ENCODE results near the gene PMAIP1.
"Not testable (repeated sequence)": the region's sequence is repeated elsewhere in the genome, so short reads cannot be mapped to it uniquely, and the experiment has no call there.

Gene PMAIP1

DNA sequence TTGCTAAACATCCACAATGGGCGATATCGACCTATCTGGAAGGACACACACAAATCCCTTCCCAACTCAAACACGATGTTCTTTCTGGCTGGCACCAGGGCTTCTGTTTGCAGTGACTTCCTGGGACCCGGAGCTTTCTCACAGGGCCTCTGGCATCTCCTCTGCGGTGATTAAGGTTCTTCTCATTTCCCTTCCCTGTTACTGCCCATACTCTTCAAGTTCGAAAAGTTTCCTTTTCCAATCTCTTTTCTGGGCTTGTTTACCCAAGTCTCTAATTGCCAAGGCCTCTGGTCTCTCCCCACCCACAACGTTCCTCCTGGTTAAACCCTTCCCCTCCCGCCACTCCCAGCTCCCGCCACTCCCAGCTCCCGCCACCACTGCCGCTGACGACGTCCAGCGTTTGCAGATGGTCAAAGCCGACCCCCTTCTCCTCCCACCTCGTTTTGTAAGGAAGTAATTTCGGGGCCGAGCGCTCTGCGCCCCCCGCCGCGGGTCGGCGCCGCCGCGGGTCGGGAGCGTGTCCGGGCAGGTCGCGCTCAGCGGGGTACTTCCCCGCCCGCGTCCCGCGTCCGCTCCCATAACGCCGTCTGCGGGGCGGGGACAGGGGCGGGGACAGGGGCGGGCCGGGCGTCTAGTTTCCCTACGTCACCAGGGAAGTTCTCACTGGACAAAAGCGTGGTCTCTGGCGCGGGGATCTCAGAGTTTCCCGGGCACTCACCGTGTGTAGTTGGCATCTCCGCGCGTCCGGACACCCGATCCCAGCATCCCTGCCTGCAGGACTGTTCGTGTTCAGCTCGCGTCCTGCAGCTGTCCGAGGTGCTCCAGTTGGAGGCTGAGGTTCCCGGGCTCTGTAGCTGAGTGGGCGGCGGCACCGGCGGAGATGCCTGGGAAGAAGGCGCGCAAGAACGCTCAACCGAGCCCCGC lies at the start of gene PMAIP1:
Gene PMAIP1 (plus strand): TSS at position 699 of the 924 bp plus-strand sequence. CDS start 182 bp downstream, at position 881.
- DNase-seq (ENCODE audit: low read depth in 2 of 2) = peak; percentile 74 to 81

DNA sequence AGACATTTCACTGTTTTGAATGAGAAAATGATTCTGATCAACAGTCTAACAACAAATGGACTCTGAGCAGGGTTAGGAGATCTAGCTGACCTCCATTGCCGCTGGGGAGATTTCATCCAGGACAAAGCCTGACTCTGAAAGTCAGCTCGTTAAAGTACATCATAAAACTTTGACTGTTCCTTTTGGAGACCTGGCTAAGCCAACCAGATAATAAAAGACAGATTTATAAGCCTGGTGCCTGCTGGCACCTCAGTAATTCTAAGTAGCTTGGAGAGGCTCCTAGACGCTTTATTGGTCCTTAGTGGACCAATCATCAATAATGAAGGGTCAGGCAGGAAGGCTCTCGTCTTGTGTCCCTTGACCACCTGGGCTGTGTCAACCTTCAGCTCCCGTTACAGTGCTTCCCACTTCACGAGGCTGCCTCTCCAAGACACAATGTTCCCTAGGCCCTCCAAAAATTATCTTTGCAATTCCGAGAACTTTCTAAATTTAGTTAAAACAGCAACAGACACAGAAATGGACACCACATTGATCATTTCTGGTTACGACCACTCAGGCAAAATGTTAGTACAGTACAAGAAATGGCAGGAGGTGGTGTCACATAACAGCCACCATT lies 47.9 kb upstream of the PMAIP1 start:
- no peak for DNase-seq (ENCODE audit: low read depth in 2 of 2)

DNA sequence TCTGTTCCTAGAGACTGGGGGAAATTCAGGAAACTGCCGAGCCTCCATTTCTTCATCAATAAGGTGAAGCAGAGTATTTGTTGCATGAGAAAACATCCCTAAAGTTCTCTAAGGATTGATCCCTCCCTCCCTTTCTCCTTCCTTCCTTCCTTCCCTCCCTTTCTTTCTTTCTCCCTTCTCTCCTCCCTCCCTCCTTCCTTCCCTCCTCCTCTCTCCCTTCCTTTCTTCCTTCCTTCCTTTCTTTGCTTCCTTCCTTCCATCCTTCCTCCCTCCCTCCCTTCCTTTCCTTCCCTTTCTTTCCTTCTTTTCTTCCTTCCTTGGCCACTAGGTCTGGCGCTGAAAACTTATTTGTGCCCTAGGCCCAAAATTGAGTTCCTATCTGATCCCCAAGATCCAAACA lies 47.2 kb upstream of the PMAIP1 start:
- no peak for DNase-seq (ENCODE audit: low read depth in 2 of 2)

DNA sequence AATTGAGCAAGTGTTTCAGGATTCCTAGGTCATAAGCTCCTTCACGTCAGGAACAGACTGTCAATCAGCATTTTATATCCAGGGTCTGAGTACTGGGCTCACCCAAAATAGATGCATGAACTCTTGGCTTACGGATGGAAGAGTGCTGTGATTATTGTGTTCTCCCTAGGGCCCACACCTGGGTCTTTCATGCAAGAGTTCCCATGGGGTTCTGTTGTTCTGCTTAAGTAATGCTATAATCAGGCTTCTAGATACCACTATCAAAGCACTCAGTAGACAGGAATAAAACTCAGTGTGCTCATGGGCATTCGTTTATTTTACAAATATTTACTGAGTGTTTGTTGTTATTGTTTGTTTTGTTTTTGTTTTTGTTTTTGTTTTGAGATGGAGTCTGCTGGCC lies 46.4 kb upstream of the PMAIP1 start:
- DNase-seq (ENCODE audit: low read depth in 2 of 2) = no peak

DNA sequence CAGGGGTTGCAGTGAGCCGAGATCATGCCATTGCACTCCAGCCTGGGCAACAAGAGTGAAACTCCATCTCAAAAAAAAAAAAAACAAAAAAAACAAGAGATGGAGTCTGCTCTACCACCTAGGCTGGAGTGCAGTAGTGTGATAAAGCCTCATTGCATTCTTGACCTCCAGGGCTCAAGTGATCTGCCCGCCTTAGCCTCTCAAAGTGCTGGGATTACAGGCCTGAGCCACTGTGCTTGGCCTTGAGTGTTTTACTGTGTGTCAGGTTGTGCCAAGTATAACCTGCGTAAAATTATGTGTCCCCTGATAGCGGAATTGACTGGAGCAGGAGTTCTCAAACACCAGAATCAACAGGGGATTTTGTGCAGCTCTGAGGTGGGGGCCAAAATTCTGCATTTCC lies 45.8 kb upstream of the PMAIP1 start:
- DNase-seq (ENCODE audit: low read depth in 2 of 2) = not testable (repeated sequence)

DNA sequence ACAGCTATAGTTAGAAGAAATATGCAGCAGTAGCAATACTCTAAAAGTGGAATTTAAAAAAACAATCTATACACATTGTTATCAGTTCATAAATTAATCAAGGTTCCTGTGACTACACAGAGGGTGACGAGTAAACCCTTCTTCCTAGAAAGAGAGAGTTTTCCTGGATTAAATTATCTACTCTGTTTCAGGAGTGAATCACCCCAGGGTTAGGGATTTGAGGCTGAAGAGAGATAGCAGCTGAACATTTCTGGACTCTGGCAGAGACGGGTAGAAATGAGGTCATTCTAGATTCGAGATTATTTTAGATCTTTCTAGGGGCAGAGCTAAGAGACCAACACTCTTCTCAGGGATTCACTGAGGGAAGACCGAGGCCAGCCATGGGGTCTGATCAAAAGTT lies 38.8 kb upstream of the PMAIP1 start:
- no peak for DNase-seq (ENCODE audit: low read depth in 2 of 2)

DNA sequence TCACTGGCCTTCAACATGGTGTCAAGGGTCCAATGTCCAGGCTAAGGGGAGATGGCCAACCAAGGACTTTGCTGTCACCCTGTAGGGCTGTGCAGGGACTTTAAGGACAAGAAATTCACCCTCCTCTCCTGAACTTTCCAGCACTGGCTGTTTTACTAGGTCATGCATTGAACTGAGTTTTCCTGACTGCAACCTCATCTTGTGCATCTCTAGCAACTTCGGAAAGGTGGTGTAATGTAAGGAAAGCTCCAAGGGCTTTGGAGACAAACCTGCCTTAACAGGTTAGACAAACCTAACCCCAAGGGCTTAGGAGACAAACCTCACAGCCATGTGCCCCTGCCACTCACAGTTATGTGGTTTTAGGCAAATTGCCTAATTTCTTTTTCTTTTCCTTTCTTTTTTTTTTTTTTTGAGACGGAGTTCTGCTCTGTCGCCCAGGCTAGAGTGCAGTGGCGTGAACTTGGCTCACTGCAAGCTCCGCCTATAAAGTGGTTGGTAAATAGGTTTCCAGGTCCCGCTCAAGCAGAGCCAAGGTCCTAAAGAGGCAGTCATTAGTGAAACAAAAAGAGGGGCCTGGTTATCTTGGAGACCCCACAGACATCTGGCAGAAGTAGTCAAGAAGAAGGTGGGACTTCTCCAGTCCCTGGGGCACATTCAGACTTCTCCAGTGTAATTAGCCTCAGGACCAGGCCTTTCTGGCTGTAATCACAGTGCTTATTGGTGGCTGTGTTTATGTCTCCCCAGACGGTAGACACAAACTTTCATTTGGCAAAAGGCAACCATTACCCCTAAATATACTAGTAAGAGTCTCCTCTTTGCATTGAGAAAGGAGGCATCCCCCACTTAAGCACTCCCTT lies 37.6 kb upstream of the PMAIP1 start:
- no peak for DNase-seq (ENCODE audit: low read depth in 2 of 2)

DNA sequence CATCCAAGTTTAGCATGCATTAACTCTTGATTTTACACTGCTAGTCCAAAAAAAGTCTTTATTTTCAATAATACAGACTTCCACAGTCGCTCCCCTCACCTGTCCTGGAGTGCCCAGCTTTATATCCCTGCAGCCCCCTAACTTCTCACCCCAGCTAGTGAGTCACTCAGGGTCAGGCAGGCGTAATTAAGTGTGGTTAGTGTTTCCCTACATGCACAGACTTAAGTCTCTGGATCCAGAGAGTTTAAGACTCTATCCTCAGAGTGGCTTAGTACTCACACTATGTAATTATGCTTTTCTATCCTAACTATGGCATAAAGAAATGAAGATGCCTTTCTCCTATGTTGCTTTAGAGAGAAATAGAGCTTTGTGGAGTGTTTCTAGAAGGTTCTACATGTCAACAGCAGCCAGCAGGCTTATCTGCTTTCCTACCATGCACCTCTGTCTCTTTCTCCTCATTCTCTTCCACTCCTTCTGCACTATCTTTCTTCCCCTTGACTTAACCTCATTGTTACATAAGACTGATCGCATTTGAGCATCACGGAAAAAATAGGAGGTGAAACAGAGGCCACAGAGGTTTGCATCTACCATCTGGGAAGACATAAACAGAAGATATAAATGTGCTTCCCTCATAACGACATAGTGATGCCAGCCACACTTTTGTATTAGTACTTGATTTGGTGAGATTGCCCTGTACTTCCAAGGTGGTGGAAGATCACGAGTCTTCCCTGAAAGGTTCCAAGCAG lies 34.4 kb upstream of the PMAIP1 start:
- no peak for DNase-seq (ENCODE audit: low read depth in 2 of 2)

DNA sequence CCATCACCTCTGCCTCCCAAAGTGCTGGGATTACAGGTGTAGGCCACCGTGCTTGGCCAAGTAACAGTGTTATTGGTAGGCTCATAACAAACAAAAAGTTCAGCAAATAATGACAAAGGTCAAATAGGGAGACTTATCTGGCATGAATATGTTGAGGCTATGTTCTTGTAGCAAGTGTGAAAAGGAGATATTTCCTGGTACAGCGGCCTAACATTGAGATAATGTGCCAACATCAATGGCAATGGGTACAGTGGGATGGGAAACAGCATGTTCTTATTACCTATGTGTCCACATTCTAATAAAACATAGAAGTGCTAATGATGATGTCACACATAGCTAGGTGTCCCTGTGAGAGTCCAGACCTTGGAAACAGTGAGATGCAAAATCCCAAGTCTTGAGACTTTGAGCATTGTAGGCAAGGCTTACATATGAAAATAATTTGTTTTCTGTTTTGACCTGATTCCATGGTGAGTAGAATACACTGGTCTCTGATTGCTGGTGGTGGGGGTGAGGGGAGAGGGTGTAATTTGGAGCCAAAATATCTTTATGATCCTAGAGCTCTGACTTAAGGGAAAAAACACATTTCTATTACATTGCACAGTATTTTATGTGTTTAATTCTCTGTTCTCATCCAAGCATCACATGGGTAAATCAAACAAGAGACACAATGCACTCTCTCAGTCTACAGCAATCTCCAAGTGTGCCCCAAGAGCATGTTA lies 33.1 kb upstream of the PMAIP1 start:
- no peak for DNase-seq (ENCODE audit: low read depth in 2 of 2)

DNA sequence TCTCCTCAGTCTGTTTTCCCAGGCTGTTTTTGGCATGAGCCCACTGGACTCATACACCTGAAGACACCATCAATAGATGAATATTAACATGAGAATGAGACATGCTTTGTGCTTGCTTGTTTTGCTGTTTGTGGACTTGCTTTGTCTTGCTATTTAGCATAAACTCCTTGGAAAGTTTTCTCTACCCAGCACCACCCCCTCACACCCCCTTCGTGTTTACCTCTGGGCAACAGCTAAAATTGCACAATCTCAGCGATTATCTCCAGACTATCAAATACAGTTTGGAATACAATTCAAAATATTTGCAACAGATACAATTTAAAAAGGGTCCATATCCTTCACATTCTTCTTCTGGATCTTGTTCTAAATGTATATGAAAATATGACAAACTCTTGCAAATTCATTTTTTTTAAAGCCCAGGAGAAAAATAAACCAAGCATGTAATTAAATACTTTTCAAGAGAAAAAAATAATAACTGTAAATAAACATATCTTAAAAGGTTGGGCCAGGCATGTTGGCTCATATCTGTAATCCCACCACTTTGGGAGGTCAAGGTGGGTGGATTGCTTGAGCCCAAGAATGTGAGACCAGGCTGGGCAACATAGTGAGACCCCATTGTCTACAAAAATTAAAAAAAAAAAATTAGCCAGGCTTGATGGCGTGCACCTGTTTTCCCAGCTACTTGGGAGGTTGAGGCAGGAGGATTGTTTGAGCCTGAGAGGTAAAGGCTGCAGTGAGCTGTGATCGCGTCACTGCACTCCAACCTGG lies 32.3 kb upstream of the PMAIP1 start:
- no peak for DNase-seq (ENCODE audit: low read depth in 2 of 2)

DNA sequence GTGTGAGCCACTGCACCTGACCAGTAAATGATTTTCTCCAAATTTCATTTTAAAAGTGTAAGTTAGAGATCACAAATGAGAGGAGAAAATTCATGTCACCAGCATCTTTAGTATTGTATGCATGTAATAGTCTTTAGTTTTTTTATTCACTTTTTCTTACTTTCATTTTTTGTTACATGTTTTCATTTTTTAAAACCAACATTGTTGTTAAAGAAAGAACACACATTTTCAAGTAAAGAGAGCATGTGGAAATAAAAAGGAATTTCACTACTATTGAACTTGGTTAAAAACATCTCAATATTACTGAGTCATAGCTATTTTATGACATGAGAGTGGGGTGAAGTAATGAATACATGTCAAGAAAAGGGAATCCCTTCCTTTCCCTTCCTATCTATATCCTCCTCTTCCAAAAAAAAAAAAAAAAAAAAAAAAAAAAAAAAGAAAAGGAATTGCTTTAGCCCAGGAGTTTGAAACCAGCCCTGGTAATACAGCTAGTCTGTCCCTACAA lies 29.1 kb upstream of the PMAIP1 start:
- DNase-seq (ENCODE audit: low read depth in 2 of 2) = peak; percentile 18 to 36

DNA sequence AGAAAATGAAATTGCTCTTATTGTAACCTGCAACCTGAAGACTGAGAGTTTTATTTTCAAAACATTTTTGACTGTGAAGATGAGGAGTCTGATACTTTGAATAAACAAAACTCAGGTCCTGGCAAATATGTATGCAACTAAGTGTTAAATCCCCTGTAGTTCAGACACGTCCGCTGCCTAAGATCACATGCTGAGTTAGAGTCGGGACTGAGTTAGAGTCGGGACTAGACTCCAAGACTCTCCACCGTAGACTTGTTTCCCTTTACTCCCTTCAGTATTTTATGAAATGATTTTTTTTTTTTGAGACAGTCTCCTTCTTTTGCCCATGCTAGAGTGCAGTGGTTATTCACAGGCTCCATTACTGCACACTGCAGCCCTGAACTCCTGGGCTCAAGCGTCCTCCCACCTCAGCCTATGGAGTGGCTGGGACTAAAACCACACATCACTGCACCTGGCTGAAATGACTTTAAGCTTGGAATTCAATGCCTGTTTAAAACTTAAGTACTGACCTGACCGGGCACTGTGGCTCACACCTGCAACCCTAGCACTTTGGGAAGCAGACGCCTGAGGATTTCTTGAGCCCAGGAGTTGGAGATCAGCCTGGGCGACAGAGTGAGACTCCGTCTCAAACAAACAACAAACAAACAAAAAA lies 28.0 kb upstream of the PMAIP1 start:
- no peak for DNase-seq (ENCODE audit: low read depth in 2 of 2)

DNA sequence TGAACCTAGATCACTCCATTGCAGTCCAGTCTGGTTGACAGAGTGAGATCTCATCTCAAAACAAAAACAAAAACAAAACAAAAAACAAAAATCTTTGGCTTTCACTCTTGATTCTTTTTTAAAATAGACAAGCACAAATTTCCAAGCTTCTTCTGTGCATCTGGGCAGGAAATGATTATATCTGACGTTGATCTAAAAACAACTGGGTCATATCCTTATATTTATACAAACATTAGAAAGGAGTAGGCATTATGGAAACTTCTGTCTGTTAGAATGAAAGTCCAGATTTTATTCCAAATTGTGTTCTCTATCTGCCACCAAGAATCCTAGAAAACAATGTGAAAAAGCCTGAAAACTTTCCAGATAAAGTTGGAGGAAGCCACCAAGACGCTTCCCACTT lies 26.2 kb upstream of the PMAIP1 start:
- no peak for DNase-seq (ENCODE audit: low read depth in 2 of 2)

DNA sequence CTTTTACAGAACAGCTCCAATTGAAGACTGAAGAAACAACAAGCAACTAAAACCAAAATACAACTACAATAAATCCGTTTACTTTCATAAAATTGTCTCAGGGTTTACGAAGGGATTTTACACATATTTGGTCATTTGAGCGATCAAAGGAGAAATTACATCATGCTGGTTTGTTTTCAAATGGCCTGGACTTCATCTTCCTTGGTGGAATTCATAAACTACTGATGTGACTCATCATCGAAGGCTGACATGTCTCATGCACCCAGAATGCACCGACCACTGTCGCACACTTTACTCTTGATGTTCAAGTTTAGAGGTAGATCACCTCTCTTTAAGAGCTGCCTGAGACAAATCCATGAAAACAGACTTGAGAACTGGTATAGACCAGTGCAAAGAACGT lies 25.6 kb upstream of the PMAIP1 start:
- peak; percentile 45 to 53 for DNase-seq (ENCODE audit: low read depth in 2 of 2)

DNA sequence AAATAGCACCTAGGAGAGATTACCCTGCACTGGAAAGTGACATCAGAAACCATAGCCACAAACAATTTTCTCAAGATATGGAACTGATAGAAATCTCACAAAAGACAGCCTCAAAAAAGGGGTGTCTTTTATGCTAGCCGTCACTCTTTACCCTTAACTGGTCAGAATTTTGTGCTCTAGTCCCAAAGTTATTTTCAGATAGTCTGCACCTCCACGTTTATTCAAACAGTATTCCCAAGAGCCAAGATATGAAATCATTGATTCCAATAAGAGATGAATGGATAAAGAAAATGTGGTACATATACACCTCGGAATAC lies 23.5 kb upstream of the PMAIP1 start:
- DNase-seq (ENCODE audit: low read depth in 2 of 2) = no peak

DNA sequence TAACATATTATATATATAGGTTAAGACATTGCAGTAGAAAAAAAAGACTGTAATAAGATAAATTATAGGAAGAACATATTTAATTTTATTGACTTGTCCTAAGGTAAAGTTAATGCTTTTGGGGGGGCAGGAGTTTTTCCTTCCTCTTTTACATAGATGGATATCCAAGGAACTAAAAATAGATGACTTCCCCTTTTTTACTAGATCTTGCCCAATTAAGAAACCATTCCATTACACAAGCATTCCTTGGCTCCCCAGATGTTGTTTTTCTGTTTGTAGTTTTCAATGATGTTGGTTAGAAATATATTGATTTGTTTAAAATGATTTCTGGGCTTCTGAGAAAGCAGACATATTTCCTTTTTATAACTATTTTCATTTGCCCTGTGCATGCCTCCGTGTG lies 22.4 kb upstream of the PMAIP1 start:
- no peak for DNase-seq (ENCODE audit: low read depth in 2 of 2)

DNA sequence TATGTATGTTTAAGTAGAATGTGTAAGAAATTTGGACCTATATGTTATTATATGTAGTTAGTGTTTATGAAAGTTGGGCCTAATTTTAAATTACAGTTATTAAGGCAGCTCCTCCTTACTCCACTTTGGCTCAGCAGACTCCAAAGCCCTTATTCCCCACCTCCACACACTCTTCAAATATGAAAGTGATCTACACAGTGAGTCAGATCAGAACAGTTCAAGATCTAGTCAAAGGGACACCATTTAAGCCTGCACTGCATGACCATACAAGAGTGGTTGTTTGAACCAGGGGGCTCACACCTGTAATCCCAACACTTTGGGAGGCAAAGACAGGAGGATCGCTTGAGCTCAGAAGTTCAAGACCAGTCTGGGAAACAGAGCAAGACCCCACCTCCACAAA lies 21.2 kb upstream of the PMAIP1 start:
- DNase-seq (ENCODE audit: low read depth in 2 of 2) = no peak

DNA sequence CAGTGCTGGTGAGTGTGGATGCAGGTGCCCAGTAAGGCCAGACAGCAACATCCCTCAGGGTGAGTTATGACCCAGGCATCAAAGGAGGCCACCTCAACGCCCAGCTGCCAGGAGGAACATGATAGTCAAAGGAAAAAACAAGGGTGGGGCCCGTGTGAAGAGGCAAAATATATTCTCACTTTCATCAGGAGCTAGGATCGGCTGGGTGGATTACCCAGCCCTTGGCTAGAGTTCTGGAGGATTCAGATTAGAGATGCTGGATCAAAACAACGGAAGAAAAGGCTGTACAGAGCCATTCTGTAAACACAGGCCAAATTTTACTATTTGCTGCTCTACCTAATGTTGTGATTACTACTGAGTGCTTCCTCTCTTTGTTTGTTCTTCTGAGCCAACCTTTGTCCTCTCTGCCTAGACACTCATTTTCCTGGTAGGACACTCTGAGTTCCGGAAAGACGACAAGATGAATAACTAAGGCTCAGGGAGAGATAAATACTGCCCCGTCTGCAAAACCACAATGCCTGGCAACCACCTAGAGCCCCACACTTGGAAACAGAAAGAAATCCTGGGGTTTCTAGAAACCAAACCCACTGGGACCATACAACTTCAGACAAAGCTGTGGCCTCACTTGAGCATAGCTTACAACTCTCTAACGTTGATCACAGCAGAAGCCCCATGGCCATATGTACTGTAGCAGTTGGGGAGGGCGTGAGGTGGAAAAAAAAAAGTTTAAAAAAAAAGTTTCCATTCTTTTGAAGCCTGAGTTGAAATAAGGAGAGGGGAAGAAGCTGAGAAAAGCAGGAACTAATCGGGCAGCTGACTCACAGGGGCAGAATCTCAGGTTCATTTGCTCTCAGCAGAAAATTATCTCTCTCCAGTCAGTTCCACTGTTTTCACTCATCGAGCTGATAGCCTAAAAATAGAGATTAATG lies 17.8 kb upstream of the PMAIP1 start:
- peak in 1 of 2 experiments; percentile 33 for DNase-seq (ENCODE audit: low read depth in 2 of 2)
